Trophoblast cell (in vitro differentiated cells and primary cell): ENCODE data around the gene SPRYD3.

Experiments
- DNase-seq, 2 donors: peaks; one replicate each; pipeline ENCODE4 v3.0.0-alpha.2; 2016
- H2AFZ ChIP-seq: 2 replicates; pipeline ENCODE4 v1.6.1; 2013; ENCODE audit warnings: low read length, moderate library complexity, mild to moderate bottlenecking; ENCODE audit not compliant: insufficient read depth, poor library complexity
- H2AK5ac ChIP-seq: 2 replicates; pipeline ENCODE4 v1.6.1; 2013; ENCODE audit warnings: mild to moderate bottlenecking, low read length
- H2BK120ac ChIP-seq: 2 replicates; pipeline ENCODE4 v1.6.1; 2013; ENCODE audit warnings: low read length, mild to moderate bottlenecking, moderate library complexity; ENCODE audit not compliant: insufficient read depth, poor library complexity
- H2BK12ac ChIP-seq: 2 replicates; pipeline ENCODE4 v1.6.1; 2013; ENCODE audit warnings: mild to moderate bottlenecking, low read length, moderate library complexity
- H2BK5ac ChIP-seq: 2 replicates; pipeline ENCODE4 v1.6.1; 2013; ENCODE audit warnings: low read length, low read depth, moderate library complexity, mild to moderate bottlenecking; ENCODE audit not compliant: poor library complexity
- H3K14ac ChIP-seq: 2 replicates; pipeline ENCODE4 v1.6.1; 2013; ENCODE audit warnings: mild to moderate bottlenecking, low read length
- H3K18ac ChIP-seq: 2 replicates; pipeline ENCODE4 v1.6.1; 2013; ENCODE audit warnings: mild to moderate bottlenecking, low read length
- H3K23ac ChIP-seq: 2 replicates; pipeline ENCODE4 v1.6.1; 2013; ENCODE audit warnings: low read length
- H3K27ac ChIP-seq: 2 replicates; pipeline ENCODE4 v1.5.1; 2013; ENCODE audit warnings: low read depth, mild to moderate bottlenecking, inconsistent platforms, low read length, moderate library complexity
- H3K27me3 ChIP-seq: 2 replicates; pipeline ENCODE4 v1.6.1; 2013; ENCODE audit warnings: inconsistent platforms, mild to moderate bottlenecking, low read length, moderate library complexity; ENCODE audit not compliant: insufficient read depth
- H3K36me3 ChIP-seq, 2 experiments: 1 replicate in 1 of 2; 2 replicates in 1 of 2; pipeline ENCODE4 v1.6.1; 2013; ENCODE audit warnings: low read length in 2 of 2, mild to moderate bottlenecking in 2 of 2, moderate library complexity in 1 of 2; ENCODE audit not compliant: insufficient read depth in 2 of 2, control insufficient read depth in 1 of 2
- H3K4ac ChIP-seq: 2 replicates; pipeline ENCODE4 v1.6.1; 2013; ENCODE audit warnings: low read depth, mild to moderate bottlenecking, low read length, moderate library complexity
- H3K4me1 ChIP-seq, 2 experiments: 1 replicate in 1 of 2; 2 replicates in 1 of 2; pipeline ENCODE4 v1.6.1; 2013; ENCODE audit warnings: low read length in 2 of 2, mild to moderate bottlenecking in 2 of 2, moderate library complexity in 1 of 2; ENCODE audit not compliant: insufficient read depth in 2 of 2, control insufficient read depth in 1 of 2
- H3K4me2 ChIP-seq: 2 replicates; pipeline ENCODE4 v1.6.1; 2013; ENCODE audit warnings: inconsistent platforms, mild to moderate bottlenecking, low read length, moderate library complexity
- H3K4me3 ChIP-seq: 2 replicates; pipeline ENCODE4 v1.5.1; 2013; ENCODE audit warnings: mild to moderate bottlenecking, low read depth, low read length, inconsistent platforms
- H3K79me1 ChIP-seq: one replicate; pipeline ENCODE4 v1.6.1; 2013; ENCODE audit warnings: low read length
- H3K79me2 ChIP-seq: 2 replicates; pipeline ENCODE4 v1.6.1; 2013; ENCODE audit warnings: low read length, mild to moderate bottlenecking; ENCODE audit not compliant: control insufficient read depth, insufficient read depth, poor library complexity
- H3K9ac ChIP-seq: 2 replicates; pipeline ENCODE4 v1.6.1; 2013; ENCODE audit warnings: mild to moderate bottlenecking, low read length
- H3K9me3 ChIP-seq: 2 replicates; pipeline ENCODE4 v1.6.1; 2013; ENCODE audit warnings: low read depth, mild to moderate bottlenecking, control low read depth, inconsistent platforms, low read length; ENCODE audit not compliant: insufficient read depth
- H4K12ac ChIP-seq: 2 replicates; pipeline ENCODE4 v1.6.1; 2013; ENCODE audit warnings: low read depth, mild to moderate bottlenecking, low read length, moderate library complexity
- H4K8ac ChIP-seq: 2 replicates; pipeline ENCODE4 v1.6.1; 2013; ENCODE audit warnings: low read depth, mild to moderate bottlenecking, low read length, moderate library complexity
- H4K91ac ChIP-seq: one replicate; pipeline ENCODE4 v1.6.1; 2013; ENCODE audit warnings: low read depth, mild to moderate bottlenecking, low read length, moderate library complexity
- WGBS: extraction: QIAGEN DNeasy Blood & Tissue Kit; methylation state at CpG from one replicate; pipeline ENCODE4 v1.1.7; 2013; ENCODE audit warnings: missing lambda C conversion rate; ENCODE audit not compliant: insufficient read length, insufficient coverage; ENCODE audit errors: extremely low coverage; 5-methylcytosine and 5-hydroxymethylcytosine counted together

Gene SPRYD3

GRCh38 chr12:53073881-53074280 lies 5.3 kb downstream of the SPRYD3 start:
- H3K9ac ChIP-seq: no peak overlapping the region
- no peak overlapping the region for H2BK5ac ChIP-seq
- H3K79me2 ChIP-seq: peaks cover 3% of the 10 kb centered on the region
- no peak overlapping the region for H3K4ac ChIP-seq
- H3K4me3 ChIP-seq: no peak overlapping the region
- no peak overlapping the region for H4K91ac ChIP-seq
- no peak overlapping the region for H3K14ac ChIP-seq
- no peak overlapping the region for H4K8ac ChIP-seq
- DNase-seq: no peak
- no peak overlapping the region for H3K23ac ChIP-seq
- H2AFZ ChIP-seq: no peak overlapping the region
- H3K36me3 ChIP-seq: peaks cover 14 to 15% of the 10 kb centered on the region in 2 experiments
- no peak overlapping the region for H2BK120ac ChIP-seq
- no peak overlapping the region for H3K18ac ChIP-seq
- no peaks in the 10 kb centered on the region for H3K27me3 ChIP-seq
- peaks cover 5% of the 10 kb centered on the region for H3K9me3 ChIP-seq
- no peak overlapping the region for H3K27ac ChIP-seq
- H4K12ac ChIP-seq: no peak overlapping the region
- H3K4me2 ChIP-seq: no peak overlapping the region
- peaks cover 3 to 5% of the 10 kb centered on the region in 2 experiments for H3K4me1 ChIP-seq
- H2BK12ac ChIP-seq: no peak overlapping the region
- no peak overlapping the region for H2AK5ac ChIP-seq
- no CpG with 5 or more reads among the region's 6 CpGs for WGBS
- peaks cover 3% of the 10 kb centered on the region for H3K79me1 ChIP-seq

DNA sequence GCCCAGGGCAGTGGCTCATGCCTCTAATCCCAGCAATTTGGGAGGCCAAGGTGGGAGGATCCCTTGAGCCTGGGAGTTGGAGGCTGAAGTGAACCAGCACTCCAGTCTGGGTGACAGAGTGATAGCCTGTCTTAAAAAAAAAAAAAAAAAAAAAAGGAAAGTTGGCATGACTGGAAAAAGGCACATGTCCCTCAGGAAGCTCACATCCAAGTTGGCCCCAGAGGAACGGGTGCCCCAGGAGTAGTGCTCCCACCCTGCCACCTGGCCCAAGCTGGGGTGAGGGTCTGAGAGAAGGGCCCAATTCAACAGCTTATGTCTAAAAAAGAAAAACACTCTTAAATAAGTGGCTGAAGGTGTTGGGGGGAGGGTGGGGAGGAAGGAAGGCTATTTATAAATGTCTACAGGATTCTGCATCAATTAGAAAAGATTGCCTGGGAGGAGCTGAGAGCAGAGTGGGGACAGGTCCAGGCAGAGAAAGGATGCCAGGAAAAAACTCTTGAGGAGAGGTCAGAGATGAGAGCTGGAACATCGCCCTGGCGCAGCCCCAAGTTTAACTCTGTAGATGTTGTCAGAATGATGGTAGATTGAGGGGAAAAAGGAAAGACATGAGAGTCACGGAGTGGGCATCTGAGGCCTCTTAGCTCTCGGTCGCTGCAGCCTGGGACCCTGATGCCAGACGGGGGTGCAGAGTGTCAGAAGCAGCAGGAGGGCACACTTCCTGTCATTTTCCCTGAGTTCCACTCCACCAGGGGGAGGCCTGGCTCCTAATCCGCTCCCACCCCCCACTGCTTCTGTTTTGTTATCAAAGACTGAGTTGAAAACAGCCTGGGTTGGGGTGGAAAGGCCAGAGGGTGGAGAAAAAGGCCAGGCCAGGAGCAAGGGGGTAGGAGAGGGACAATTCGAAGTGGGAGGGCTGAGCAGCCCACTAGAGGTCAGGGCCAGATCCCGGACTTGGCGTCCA lies 7.3 kb downstream of the SPRYD3 start:
- Histone ChIP-seq H4K12ac (no peak overlapping the region), H2BK120ac (no peak overlapping the region), H3K4me1 (no peaks in the 10 kb centered on the region), H3K23ac (no peak overlapping the region), H3K4me2 (no peak overlapping the region), H3K79me2 (no peaks in the 10 kb centered on the region), H3K14ac (no peak overlapping the region), H3K4ac (no peak overlapping the region), H3K27ac (no peak overlapping the region), H2AK5ac (no peak overlapping the region), H2BK5ac (no peak overlapping the region), H3K79me1 (no peaks in the 10 kb centered on the region), H3K4me3 (no peak overlapping the region), H4K91ac (no peak overlapping the region), H2AFZ (no peak overlapping the region), H3K18ac (no peak overlapping the region), H3K9ac (no peak overlapping the region), H3K27me3 (no peaks in the 10 kb centered on the region), H3K36me3 (peaks cover 15 to 17% of the 10 kb centered on the region in 2 experiments), H2BK12ac (no peak overlapping the region), H4K8ac (no peak overlapping the region), H3K9me3 (peaks cover 3% of the 10 kb centered on the region)
- no CpG with 5 or more reads among the region's 11 CpGs for WGBS
- DNase-seq: no peak

- Histone ChIP-seq H4K91ac (no peak overlapping the region), H3K9ac (no peak overlapping the region), H3K18ac (no peak overlapping the region), H3K4me1 (no peaks in the 10 kb centered on the region), H3K27ac (no peak overlapping the region), H3K27me3 (no peaks in the 10 kb centered on the region), H3K9me3 (peaks cover 2% of the 10 kb centered on the region), H3K36me3 (peaks cover 12 to 16% of the 10 kb centered on the region in 2 experiments), H2BK120ac (no peak overlapping the region), H3K4me3 (no peak overlapping the region), H2AK5ac (no peak overlapping the region), H4K12ac (no peak overlapping the region), H2BK5ac (no peak overlapping the region), H3K4ac (no peak overlapping the region), H2AFZ (no peak overlapping the region), H3K79me1 (no peaks in the 10 kb centered on the region), H2BK12ac (no peak overlapping the region), H3K14ac (no peak overlapping the region), H3K23ac (no peak overlapping the region), H3K4me2 (no peak overlapping the region), H4K8ac (no peak overlapping the region), H3K79me2 (no peaks in the 10 kb centered on the region)
- no peak for DNase-seq
- WGBS: no CpG with 5 or more reads among the region's 7 CpGs
Measured at GRCh38 chr12:53070877-53071492, 8.2 kb downstream of the SPRYD3 start.

DNA sequence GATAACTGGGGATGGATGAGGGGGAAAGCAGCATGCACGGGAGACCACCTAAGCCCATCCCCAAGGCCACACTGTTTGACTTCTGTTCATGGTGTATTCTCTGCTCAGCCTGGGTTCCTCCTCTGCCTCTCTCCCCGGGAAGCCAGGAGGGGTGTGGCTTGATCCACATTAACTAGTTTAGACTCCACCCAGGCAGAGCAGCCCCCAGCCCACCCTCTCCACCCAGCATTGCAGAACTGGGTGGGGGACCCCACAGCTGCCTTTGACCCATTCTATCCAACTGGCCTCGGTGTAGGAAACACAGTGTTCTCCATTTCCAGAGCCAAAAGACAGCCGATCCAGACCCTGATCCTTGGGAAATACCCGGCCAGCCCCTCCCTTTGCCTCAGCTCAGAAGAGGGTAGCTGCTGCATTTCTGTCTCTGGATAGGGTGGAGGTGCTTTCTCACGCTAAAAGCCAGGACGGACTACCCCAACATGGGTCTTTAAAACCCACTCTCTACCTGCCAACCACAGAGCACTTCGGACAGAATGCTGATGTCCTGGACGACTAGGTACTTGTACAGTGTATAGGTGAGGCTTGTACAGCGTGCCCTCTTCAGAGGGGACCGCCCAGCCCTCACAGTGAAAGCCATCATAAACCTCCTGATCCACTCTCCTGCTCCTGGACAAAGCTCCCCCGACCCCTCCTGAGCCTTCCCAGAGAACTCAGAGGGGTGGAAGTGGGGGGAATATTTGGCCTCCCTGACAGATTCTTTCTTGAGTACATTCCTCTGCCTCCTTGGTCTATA lies 9.4 kb downstream of the SPRYD3 start:
- Histone ChIP-seq H3K4me1 (no peaks in the 10 kb centered on the region), H3K27ac (no peak overlapping the region), H3K4ac (no peak overlapping the region), H3K36me3 (peaks cover 15 to 21% of the 10 kb centered on the region in 2 experiments), H3K9ac (no peak overlapping the region), H4K12ac (no peak overlapping the region), H2BK5ac (no peak overlapping the region), H3K23ac (no peak overlapping the region), H4K8ac (no peak overlapping the region), H4K91ac (no peak overlapping the region), H3K27me3 (no peaks in the 10 kb centered on the region), H3K9me3 (peaks cover 2% of the 10 kb centered on the region), H2BK120ac (no peak overlapping the region), H3K14ac (no peak overlapping the region), H3K4me2 (no peak overlapping the region), H2AK5ac (no peak overlapping the region), H3K18ac (no peak overlapping the region), H3K79me2 (no peaks in the 10 kb centered on the region), H2BK12ac (no peak overlapping the region), H3K79me1 (no peaks in the 10 kb centered on the region), H2AFZ (no peak overlapping the region), H3K4me3 (no peak overlapping the region)
- no CpG with 5 or more reads among the region's 12 CpGs for WGBS
- no peak for DNase-seq
